22Rv1 (cell line): ENCODE data around the gene DZIP3.

ENCODE experiments used
- CTCF ChIP-seq: fragments of 450-650 bp; IDR thresholded peaks from 2 replicates; pipeline ENCODE4 v1.5.1; 2017; ENCODE audit warnings: mild to moderate bottlenecking
- ZFX ChIP-seq: fragments of 450-650 bp; IDR thresholded peaks from 2 replicates; pipeline ENCODE4 v1.6.1; 2017; ENCODE audit warnings: antibody characterized with exemption, borderline replicate concordance

- TF ChIP-seq CTCF (no peak), ZFX (no peak)
Observed at GRCh38 chr3:108728934-108729333, 139.4 kb downstream of the DZIP3 start.
